HEK293 (cell line): ENCODE results near the gene TTC7B.

Experiments
- CTCF ChIA-PET: fragments of 350-600 bp; formaldehyde crosslinking; extraction: SDS; loops from one replicate; lab custom pipeline; 2021; ENCODE audit warnings: antibody characterized with exemption; lab: Yijun Ruan, JAX
- POLR2A ChIA-PET: fragments of 300-600 bp; formaldehyde crosslinking; extraction: SDS; loops from one replicate; lab custom pipeline; 2020; ENCODE audit warnings: antibody characterized with exemption, inconsistent platforms; lab: Yijun Ruan, JAX
- H3K27ac ChIP-seq: fragments of 200-500 bp; sonication (Bioruptor generic); 2 replicates; pipeline ENCODE4 v1.5.1; 2014; ENCODE audit warnings: low read depth, low read length, control low read depth, inconsistent platforms; ENCODE audit errors: extremely low read depth
- H3K36me3 ChIP-seq, 2 experiments: fragments of 200-500 bp in 1 of 2; sonication (Bioruptor generic) in 1 of 2; 1 replicate in 1 of 2; 2 replicates in 1 of 2; pipeline ENCODE4 v1.5.1; 2014 to 2017; ENCODE audit warnings: inconsistent platforms in 2 of 2, low read length in 2 of 2; ENCODE audit not compliant: control insufficient read depth in 2 of 2, insufficient read depth in 1 of 2
- H3K4me1 ChIP-seq: fragments of 200-500 bp; sonication (Bioruptor generic); 2 replicates; pipeline ENCODE4 v1.5.1; 2014; ENCODE audit warnings: mild to moderate bottlenecking, low read length, inconsistent platforms; ENCODE audit not compliant: control insufficient read depth, insufficient read depth
- H3K4me3 ChIP-seq: 2 replicates; pipeline ENCODE4 v1.5.1; 2011; ENCODE audit warnings: low read depth, mild to moderate bottlenecking, control low read depth, low read length, moderate library complexity
- H3K9me3 ChIP-seq: fragments of 200-500 bp; sonication (Bioruptor generic); 2 replicates; pipeline ENCODE4 v1.5.1; 2014; ENCODE audit warnings: low read depth, low read length, inconsistent platforms; ENCODE audit not compliant: control insufficient read depth, insufficient read depth
- SCRT1 ChIP-seq: fragments of 450-650 bp; formaldehyde crosslinking; IDR thresholded peaks from 2 replicates; pipeline ENCODE4 v1.5.1; 2016; ENCODE audit warnings: missing biosample characterization, missing genetic modification characterization, borderline replicate concordance
- ZBTB17 ChIP-seq: fragments of 450-650 bp; formaldehyde crosslinking; IDR thresholded peaks from 2 replicates; pipeline ENCODE4 v1.5.1; 2016; ENCODE audit warnings: missing biosample characterization, missing genetic modification characterization
- ZEB2 ChIP-seq: fragments of 450-650 bp; formaldehyde crosslinking; IDR thresholded peaks from 2 replicates; pipeline ENCODE4 v1.5.1; 2016; ENCODE audit warnings: missing biosample characterization, missing genetic modification characterization
- ZNF169 ChIP-seq: fragments of 450-650 bp; formaldehyde crosslinking; IDR thresholded peaks from 2 replicates; pipeline ENCODE4 v1.5.1; 2016; ENCODE audit warnings: missing biosample characterization, missing genetic modification characterization
- ZNF174 ChIP-seq: fragments of 450-650 bp; formaldehyde crosslinking; IDR thresholded peaks from 2 replicates; pipeline ENCODE4 v1.5.0; 2017; ENCODE audit warnings: missing biosample characterization, mild to moderate bottlenecking, missing genetic modification characterization
- ZNF23 ChIP-seq: fragments of 450-650 bp; formaldehyde crosslinking; IDR thresholded peaks from 2 replicates; pipeline ENCODE4 v1.5.1; 2016; ENCODE audit warnings: missing biosample characterization, missing genetic modification characterization, borderline replicate concordance
- ZNF311 ChIP-seq: fragments of 450-650 bp; formaldehyde crosslinking; IDR thresholded peaks from 2 replicates; pipeline ENCODE4 v1.5.1; 2017; ENCODE audit warnings: missing biosample characterization, missing genetic modification characterization, borderline replicate concordance
- ZNF37A ChIP-seq: fragments of 450-650 bp; IDR thresholded peaks from 2 replicates; pipeline ENCODE4 v1.5.1; 2018; ENCODE audit warnings: missing biosample characterization, missing genetic modification characterization
- ZNF433 ChIP-seq: fragments of 450-650 bp; formaldehyde crosslinking; IDR thresholded peaks from 2 replicates; pipeline ENCODE4 v1.5.1; 2016; ENCODE audit warnings: missing biosample characterization, missing genetic modification characterization, low read depth
- ZNF830 ChIP-seq: fragments of 450-650 bp; IDR thresholded peaks from 2 replicates; pipeline ENCODE4 v1.5.0; 2018; ENCODE audit warnings: missing biosample characterization, missing genetic modification characterization, low read depth, mild to moderate bottlenecking, moderate library complexity
- TF ChIP-seq, protein P1 (sequence below): fragments of 450-650 bp; formaldehyde crosslinking; IDR thresholded peaks from 2 replicates; pipeline ENCODE4 v1.5.1; 2016; ENCODE audit warnings: missing biosample characterization, missing genetic modification characterization
- TF ChIP-seq, protein P2 (sequence below): fragments of 450-650 bp; formaldehyde crosslinking; IDR thresholded peaks from 2 replicates; pipeline ENCODE4 v1.5.1; 2016; ENCODE audit warnings: missing biosample characterization, missing genetic modification characterization
- TF ChIP-seq, protein P3 (sequence below): fragments of 450-650 bp; IDR thresholded peaks from 2 replicates; pipeline ENCODE4 v1.5.1; 2018; ENCODE audit warnings: missing biosample characterization, mild to moderate bottlenecking, missing genetic modification characterization

TTC7B gene

DNA sequence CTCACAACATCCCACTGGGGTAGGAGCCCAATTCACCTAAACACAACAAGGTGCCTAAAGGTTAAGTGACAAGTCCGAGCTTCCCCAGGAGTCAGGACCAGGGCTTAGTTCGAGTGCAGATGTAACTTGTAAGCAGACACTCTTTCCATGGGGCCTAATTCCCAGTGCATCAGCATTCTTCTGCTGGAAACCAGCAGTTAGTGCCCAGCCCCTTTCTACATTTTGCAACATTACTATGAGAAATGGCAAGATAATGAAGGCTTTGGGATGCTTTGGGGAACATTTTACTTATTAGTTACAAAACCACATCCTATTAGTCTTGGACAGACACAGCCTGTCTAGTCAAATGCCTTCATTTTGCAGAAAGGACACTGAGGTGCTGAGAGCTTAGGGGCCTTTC is 239.6 kb downstream of the TTC7B start:
- no peaks in the 10 kb centered on the region for H3K9me3 ChIP-seq
- H3K4me1 ChIP-seq = no peaks in the 10 kb centered on the region
- no peak overlapping the region for H3K27ac ChIP-seq
- no peak for TF ChIP-seq ZNF23 (tag by site-specific recombination)
- no peak for TF ChIP-seq ZNF311
- no peak for TF ChIP-seq ZNF169 (tag by site-specific recombination)
- TF ChIP-seq, protein P1, sequence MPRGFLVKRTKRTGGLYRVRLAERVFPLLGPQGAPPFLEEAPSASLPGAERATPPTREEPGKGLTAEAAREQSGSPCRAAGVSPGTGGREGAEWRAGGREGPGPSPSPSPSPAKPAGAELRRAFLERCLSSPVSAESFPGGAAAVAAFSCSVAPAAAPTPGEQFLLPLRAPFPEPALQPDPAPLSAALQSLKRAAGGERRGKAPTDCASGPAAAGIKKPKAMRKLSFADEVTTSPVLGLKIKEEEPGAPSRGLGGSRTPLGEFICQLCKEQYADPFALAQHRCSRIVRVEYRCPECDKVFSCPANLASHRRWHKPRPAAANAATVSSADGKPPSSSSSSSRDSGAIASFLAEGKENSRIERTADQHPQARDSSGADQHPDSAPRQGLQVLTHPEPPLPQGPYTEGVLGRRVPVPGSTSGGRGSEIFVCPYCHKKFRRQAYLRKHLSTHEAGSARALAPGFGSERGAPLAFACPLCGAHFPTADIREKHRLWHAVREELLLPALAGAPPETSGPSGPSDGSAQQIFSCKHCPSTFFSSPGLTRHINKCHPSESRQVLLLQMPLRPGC = no peak
- TF ChIP-seq, all 188 proteins: peak for 0
- Histone ChIP-seq H3K36me3 (peaks cover 0 to 21% of the 10 kb centered on the region in 2 experiments; a peak in 2 of 3 replicates), H3K4me3 (no peak overlapping the region)
- POLR2A ChIA-PET = no interaction called here
- CTCF ChIA-PET = no interaction called here

DNA sequence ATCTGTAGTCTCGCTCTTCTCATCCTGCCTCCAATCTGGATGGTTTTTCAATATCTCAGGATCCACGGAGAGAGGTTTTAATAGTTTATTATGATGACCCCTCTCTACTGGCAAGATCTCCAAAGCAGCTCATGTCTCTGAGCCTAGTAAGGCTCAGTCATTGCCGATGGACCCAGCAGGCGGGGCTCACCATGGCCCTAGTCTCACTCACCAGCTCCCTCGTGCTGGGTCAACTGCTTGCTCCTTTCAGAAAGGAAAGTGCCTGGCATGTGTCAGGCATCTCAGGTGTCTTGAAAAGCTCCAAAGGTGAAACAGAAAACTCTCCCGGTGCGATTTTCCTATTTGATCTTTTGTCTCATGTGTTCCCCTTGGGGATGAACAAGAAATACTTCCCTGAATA is 240.4 kb downstream of the TTC7B start:
- H3K4me3 ChIP-seq = no peak overlapping the region
- no peaks in the 10 kb centered on the region for H3K4me1 ChIP-seq
- peaks cover 0 to 23% of the 10 kb centered on the region in 2 experiments; a peak in 2 of 3 replicates for H3K36me3 ChIP-seq
- POLR2A ChIA-PET = interaction anchor here (1.0 kb wide), 1 partner anchor 10 kb away, joined by 3 read pairs; no protein-coding TSS in a partner anchor
- TF ChIP-seq, protein P2, sequence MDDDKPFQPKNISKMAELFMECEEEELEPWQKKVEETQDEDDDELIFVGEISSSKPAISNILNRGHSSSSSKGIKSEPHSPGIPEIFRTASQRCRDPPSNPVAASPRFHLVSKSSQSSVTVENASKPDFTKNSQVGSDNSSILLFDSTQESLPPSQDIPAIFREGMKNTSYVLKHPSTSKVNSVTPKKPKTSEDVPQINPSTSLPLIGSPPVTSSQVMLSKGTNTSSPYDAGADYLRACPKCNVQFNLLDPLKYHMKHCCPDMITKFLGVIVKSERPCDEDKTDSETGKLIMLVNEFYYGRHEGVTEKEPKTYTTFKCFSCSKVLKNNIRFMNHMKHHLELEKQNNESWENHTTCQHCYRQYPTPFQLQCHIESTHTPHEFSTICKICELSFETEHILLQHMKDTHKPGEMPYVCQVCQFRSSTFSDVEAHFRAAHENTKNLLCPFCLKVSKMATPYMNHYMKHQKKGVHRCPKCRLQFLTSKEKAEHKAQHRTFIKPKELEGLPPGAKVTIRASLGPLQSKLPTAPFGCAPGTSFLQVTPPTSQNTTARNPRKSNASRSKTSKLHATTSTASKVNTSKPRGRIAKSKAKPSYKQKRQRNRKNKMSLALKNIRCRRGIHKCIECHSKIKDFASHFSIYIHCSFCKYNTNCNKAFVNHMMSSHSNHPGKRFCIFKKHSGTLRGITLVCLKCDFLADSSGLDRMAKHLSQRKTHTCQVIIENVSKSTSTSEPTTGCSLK (tag by site-specific recombination) = no peak
- TF ChIP-seq ZNF174 (tag by site-specific recombination) (no peak), ZNF433 (no peak), SCRT1 (tag by site-specific recombination) (no peak), ZNF830 (tag by site-specific recombination) (no peak), ZNF37A (tag by site-specific recombination) (no peak)
- H3K9me3 ChIP-seq = no peaks in the 10 kb centered on the region
- no peak overlapping the region for H3K27ac ChIP-seq
- CTCF ChIA-PET = no interaction called here

DNA sequence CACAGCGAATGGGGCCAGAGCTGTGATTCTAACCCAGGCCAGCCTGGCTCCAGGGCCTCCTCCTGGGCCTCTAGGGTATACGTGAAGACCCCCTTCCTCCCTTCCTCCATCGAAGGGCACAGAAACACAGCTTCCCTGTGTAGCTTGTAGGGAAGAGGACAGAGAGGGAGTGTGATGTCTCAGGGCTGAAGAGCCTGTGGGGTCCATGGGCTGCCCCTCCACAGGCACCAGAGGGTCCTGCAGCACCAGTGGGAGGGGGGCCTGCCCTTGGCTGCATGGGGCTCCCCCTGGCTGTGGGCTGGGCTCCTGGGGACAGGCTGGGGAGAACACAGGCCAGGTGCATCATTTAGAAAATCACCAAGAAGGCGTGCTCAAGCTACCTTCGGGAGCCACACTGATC is 240.9 kb downstream of the TTC7B start:
- H3K4me3 ChIP-seq = no peak overlapping the region
- H3K36me3 ChIP-seq = peaks cover 0 to 28% of the 10 kb centered on the region in 2 experiments; a peak in 2 of 3 replicates
- CTCF ChIA-PET = no interaction called here
- TF ChIP-seq ZBTB17 (no peak), ZEB2 (tag by site-specific recombination) (no peak)
- TF ChIP-seq, protein P3, sequence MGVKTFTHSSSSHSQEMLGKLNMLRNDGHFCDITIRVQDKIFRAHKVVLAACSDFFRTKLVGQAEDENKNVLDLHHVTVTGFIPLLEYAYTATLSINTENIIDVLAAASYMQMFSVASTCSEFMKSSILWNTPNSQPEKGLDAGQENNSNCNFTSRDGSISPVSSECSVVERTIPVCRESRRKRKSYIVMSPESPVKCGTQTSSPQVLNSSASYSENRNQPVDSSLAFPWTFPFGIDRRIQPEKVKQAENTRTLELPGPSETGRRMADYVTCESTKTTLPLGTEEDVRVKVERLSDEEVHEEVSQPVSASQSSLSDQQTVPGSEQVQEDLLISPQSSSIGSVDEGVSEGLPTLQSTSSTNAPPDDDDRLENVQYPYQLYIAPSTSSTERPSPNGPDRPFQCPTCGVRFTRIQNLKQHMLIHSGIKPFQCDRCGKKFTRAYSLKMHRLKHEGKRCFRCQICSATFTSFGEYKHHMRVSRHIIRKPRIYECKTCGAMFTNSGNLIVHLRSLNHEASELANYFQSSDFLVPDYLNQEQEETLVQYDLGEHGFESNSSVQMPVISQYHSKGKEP (tag by site-specific recombination) = no peak
- H3K4me1 ChIP-seq = no peaks in the 10 kb centered on the region
- POLR2A ChIA-PET = interaction anchor here (1.0 kb wide), 1 partner anchor 11 kb away, joined by 3 read pairs; no protein-coding TSS in a partner anchor
- H3K9me3 ChIP-seq = no peaks in the 10 kb centered on the region
- no peak overlapping the region for H3K27ac ChIP-seq
